ENCODE results near the gene ARHGAP26.
"Not testable (repeated sequence)": the region's sequence is repeated elsewhere in the genome, so short reads cannot be mapped to it uniquely, and the experiment has no call there.

The ARHGAP26 gene

DNA sequence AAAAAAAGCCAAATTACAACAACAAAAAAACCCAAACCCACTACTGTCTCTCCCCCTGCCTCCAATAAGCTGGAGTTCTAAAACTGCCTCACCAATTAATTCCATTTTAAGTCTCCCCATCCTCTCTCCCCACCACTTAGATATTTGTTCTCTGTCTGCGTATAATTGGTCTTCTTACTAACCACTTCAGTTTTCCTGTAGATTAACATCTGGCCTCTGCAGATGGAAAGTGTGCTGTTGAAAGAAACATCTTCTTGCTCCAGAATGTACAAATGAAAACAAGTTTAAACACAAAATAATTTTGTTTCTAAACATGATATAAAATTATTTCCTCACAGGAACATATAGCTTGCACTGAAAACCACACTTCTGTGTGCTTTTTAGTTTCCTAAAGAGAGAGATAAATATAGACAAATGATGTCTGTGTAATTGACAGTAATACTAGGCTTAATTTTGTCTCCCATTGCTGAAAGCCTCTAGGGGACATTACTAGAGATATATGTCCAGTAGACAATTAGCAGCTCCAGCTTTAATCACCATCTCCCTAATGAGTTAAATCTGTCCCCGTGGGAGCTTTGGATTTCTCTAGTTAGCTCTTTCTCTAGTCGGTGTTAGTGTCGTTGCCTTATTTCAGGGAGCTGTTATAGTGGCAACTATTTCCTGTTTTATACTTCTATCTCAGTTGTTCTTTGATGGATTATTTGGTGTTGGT is 164.0 kb downstream of the ARHGAP26 start:
- DNase-seq (ENCODE audit: low spot score), result no peak

DNA sequence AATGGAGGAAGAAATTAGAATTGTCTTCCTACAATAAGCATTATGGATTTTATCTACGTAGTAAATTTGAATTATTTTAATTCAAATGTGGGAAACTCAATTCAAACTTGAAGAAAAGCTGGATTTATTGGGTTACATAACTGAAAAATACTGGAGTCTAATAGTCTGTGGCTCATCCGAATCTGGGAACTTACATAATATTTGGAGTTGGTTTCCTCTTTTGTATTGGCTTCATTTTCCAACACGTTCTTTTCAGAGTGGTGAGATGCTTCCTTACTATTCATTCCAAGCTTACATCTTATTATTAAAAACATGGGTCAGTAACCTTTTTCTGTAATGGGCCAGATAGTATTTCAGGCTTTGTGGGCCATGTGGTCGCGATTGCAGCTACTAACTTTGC is 164.8 kb downstream of the ARHGAP26 start:
- no peak for DNase-seq (ENCODE audit: low spot score)

DNA sequence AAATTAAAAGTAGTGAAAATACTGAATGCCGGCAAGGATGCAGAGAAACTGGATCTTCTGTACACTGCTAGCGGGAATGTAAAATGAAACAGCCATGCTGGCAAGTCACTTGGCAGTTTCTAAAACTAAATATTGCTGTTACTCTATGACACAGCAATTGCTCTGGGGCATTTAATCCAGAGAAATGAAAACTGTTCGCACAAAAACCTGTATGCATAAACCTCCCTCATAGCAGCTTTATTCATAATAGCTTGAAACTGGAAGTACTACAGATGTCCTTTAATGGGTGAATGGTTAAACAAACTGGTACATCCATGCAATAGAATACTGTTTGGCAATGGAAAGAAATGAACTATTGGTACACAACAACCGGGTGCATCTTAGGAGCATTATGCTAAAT is 167.2 kb downstream of the ARHGAP26 start:
- DNase-seq (ENCODE audit: low spot score), result no peak

DNA sequence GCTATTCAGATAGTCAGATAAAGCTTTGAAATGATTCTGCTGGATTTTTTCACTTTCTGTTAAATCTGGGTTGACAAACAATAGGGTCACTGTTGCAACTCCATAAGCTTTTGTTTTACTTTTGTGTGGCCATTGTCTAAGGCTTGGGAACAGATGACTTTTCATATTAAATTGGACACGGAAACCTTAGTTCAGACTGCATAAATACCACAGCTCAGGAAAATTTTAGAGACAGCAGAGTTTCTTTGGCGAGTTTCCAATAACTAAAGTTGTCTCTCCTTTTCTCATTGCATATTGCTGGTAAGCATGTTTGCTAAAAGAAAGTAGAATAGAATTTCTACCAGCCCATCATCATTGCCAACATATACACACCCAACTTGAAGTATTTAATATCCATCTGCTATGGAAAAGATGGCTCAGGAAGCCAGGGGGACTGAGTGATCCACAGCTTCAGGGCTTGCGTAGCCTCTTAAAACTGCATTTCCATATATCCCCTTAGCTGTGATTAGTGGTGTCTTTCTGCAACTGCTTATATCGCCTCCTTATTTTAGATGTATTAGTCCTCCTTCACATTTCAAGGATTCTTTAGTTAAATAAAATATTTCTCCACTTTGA is 168.2 kb downstream of the ARHGAP26 start:
- no peak for DNase-seq (ENCODE audit: low spot score)

DNA sequence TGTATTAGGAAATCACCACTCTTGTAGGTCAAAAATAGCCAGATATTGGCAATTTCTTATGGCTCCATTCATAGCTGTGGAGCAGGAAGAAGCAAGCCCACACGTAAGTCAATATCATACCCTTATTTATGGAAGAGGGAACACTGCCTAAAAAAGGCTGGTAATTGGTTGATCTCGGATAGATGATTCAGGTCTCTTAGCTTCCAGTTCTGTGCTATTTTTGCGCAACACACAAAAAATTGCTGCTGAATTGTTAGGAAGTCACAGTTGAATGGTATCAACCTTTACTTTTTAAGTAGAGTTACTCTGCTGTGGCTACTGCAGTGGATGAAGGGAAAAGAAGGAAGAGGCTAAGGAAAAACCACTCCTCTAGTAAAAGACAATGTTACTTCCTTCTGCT is 168.8 kb downstream of the ARHGAP26 start:
- no peak for DNase-seq (ENCODE audit: low spot score)

DNA sequence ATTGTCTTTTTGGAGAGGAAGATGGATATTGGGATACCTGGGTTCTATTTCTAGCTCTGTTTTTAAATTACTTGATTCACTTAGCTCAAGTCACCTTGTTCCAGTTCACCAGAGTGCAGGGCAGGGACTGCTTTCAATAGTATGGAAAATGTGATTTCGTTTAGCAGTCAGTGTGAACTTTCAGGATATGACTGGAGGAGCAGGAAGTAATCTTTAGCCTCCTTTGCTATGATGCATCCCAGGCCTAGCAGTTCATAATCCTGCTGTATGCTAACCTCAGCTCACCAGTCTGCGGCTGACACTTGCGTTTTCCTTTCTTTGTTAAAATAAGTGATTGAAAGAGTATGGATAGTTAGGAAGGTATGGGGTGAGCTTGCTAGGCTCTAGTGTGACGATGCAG is 169.7 kb downstream of the ARHGAP26 start:
- DNase-seq (ENCODE audit: low spot score), result no peak

DNA sequence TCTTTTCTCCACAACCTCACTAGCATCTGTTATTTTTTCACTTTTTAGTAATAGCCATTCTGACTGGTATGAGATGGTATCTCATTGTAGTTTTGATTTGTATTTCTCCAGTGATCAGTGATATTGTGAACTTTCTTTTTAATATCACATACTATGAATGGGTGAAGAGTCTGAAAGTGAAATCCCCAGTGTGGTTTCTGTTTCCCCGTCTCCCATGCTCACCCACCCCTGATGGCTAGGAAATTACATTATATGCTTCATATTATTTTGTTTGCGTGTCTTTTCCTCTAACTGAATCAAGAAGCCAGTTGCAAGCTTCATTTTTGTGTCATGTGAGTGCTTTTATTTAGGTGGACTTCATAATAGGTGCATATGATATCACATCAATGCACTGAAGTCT is 171.1 kb downstream of the ARHGAP26 start:
- no peak for DNase-seq (ENCODE audit: low spot score)

DNA sequence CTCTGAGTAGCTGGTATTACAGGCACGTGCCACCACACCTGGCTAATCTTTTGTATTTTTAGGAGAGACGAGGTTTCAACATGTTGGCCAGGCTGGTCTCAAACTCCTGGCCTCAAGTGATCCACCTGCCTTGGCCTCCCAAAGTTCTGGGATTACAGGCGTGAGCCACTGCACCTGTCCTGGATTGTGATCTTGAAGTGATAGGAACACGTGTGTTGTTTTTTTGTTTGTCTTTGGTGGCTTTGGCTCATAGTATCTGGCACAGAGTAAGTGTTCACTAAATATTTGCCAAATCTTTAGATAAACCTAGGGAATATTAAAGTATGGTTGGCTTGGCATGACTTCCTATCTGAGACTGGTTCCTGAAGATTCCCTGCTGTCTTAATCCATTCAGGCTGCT is 172.7 kb downstream of the ARHGAP26 start:
- DNase-seq (ENCODE audit: low spot score), result no peak

DNA sequence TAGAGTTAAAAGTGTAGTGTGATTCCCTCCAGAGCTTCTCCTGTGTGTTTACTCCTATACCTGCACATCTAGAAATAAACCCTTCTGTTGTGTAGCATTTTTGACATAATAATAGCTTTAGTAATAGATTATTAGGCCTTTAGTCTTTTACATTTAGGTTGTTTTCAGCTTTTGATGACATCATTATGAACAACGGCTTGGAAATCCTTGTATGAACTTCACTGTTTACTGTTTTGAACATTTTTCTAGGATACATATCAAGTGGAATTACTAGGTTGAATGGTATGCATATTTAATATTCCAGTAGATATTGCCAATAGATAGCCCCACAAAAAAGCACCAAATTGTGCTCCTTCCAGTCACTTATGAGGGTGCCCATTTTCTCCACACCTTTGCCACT is 174.0 kb downstream of the ARHGAP26 start:
- DNase-seq (ENCODE audit: low spot score), result no peak

DNA sequence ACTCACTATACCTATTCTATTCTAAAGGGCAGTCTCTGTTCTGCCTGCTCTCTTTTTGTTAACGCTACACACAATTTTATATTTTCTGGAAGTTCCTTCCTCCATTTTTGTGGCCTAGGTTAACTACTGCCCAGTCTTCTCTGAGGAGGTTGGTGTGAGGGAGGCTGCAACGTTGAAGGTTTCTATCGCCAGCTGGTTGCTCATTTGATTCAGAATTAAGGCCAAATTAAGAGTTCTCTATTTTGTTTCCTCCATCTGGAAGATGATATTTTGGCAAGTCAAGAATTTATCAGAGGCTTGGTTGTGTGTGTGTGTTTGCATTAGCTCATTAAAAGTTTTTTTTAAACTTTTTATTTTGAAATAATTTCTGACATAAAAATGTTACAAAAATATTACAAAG is 175.1 kb downstream of the ARHGAP26 start:
- DNase-seq (ENCODE audit: low spot score), result no peak

DNA sequence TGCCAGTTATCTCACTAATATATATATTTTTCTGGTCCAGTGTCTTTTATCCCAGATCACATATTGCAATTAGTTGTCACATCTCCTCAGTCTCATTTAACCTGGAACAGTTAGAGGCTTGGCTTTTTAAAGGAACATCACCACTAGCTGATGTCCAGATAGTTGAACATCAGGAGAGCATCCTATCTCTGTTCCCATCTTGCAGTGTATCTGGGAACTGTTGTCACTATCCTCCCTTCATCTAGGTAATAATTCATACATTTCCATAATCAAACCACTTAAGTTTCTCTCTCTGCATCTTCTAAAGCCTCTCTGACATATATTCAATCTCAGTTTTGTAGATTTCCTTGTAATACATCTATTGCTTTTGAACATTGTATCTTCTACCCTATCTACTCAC is 175.7 kb downstream of the ARHGAP26 start:
- DNase-seq (ENCODE audit: low spot score), result no peak

DNA sequence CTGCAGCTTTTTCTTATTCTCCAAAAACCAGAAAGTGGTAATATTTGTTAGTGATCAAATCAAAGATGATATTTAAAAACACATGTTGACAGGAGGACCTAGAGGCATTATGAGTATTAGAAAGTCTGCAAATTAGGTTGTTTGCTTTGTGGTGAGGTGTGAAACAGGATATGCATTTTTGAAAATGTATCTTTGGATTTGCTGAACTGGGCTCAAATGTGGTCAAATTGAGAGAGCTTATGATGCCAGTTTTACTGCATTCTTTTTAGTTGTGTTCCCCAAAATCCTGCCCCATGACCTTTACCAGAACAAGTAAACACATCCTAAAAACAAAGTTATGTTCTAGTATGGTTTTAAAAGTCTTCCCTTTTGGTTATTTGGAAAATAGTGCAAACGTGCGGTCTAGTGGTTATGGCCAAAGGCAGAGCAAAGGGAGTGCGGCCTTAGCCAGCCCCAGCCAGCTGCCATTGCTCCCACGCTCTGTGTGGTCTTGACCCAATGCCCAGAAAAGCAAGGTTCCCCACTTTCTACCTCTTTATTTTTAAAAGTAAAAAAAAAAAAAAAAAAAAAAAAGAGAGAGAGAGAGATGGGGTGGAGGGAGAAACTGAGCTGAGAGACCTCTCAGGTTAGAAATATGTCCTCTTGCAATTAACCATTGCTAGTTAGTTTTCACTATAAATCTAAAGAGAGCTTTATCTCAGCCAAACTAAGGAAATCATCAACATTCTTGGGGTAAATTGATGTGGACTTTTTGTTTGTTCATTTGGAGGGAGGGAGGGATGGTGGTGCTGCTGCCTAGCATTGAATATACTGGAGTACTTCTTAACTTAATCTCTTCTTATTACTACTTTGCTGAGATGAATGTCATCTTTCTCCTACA is 176.6 kb downstream of the ARHGAP26 start:
- DNase-seq (ENCODE audit: low spot score), result no peak

DNA sequence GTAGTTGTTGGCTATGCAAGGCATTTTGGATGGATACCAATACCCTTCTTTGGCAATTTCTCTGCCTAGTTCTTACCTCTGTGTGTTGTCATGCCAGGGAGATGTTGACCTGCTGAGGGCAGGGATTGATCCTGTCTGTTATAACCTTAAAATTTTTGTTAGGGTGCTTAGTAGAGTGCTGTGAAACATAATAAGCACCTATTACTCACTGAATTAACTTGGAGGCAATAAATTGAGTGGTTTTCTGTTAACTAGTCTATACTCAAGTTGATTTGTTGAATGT is 177.2 kb downstream of the ARHGAP26 start:
- no peak for DNase-seq (ENCODE audit: low spot score)

DNA sequence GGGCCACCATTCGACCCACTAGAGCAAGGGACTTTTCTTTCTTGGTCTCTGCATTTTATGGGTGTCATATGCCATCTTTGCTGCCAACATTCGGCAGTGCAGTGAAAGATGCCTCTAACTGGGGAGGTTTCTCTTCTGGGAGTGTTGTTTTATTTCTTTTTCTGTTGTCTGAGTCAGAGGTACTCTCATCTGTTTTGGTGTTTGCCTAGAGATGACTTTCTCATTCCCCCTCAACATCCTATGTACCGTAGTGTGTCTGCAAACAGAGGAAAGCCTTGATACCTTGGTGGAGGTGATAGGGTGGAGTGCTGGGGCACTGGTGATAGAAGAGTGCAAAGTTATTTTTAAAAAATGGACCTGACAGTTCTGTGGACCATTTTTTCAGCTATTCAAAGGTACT is 182.1 kb downstream of the ARHGAP26 start:
- DNase-seq (ENCODE audit: low spot score), result no peak

DNA sequence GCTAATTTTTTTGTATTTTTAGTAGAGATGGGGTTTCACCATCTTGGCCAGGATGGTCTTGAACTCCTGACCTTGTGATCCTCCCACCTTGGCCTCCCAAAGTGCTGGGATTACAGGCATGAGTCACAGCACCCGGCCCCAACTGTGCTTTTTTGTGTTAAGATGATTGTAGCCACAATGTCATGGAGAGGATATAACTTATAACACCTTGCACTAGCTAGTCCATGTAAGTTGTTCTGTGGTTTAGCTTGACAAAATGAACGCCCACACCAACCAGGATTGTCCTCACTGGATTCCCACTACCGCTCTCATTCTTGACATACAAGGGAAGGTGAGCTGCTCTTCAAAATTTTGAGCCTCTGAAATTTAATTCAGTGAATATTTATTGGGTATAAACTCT is 182.7 kb downstream of the ARHGAP26 start:
- DNase-seq (ENCODE audit: low spot score), result not testable (repeated sequence)

DNA sequence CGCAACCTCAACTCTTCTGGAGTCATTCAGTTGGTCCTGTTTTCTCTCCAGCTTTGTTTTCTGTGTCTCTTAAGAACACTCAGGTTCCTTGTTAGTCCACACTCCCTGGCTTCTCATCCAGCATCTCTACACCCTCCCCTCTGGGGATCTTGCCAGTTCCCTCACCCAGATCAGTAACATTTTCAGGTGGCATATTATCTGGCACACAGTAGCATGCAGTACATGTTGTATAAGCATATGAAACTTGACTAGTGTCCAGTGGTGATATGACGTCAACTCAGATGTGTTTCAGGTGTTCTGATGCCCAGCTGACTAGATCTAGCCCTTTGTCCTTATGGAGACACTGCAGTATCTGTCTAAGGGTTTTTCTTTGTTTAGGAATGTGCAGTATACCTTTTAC is 184.3 kb downstream of the ARHGAP26 start:
- DNase-seq (ENCODE audit: low spot score), result no peak

DNA sequence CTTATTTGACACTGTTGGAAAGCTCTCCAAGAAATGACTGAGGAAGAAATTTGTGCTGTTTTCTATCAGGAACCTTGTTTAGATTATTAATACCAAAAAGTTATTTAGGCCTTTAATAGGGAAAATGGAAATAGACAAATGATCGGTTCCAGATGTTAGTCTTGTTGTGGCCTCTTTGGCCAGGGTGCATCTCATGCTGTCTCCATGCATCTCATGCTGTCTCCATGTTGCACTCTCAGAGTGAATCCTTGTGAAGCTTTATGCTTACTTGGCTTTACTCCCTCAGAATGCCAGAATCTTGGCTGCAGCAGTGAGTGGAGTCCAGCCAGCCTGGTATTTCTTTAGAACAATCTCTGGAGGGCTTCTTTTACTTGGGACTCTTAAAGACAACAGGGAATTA is 185.5 kb downstream of the ARHGAP26 start:
- no peak for DNase-seq (ENCODE audit: low spot score)

DNA sequence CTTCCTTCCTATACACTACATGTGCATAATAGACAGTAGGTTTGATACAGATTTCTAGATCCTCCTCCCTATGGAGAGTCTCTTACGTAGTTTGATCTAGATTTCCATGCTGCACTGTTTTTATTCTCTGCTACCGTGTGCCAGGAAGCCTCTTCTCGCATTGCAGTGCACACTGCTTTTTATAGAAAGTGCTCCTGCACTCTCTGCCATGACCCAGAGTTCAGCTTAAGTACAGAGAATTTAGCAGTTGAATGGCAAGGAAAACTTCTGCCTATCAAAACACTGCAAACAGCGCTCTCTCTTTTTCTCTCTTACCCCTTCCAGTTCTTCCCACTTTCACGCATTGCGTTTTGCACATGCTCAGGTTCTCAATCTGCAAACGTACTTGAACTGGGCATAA is 187.4 kb downstream of the ARHGAP26 start:
- DNase-seq (ENCODE audit: low spot score), result no peak

DNA sequence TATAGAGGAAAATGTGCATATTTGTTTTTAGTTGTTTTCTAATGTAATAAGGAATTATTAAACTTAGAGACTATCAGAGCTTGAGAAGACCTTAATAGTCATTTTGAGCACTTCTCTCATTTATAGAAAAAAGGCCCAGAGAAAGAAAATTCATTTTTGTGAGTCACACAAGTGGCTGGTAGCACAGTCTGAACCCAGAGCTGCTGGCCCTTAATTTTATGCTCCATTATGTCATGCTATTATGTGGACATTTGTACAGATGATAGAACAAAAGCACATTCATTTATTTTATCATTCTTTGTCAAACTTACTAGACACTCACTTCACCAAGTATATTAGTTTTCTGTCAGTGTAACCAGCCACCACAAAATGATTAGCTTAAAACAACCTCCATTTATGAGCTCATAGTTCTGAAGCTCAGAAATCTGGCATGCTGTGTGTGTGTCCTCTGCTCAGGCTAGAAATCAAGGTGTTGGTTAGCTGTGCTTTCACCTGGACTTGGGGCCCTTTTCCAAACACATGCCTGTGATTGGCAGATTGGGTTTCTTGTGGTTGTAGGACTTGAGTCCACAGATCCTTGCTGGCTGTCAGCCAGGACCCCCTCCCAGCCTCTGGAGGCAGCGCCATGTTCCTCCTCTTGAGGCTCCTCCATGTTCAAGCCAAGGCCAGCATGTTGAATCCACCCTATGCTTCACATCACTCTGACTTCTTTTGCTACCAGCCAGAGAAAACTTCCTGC is 188.9 kb downstream of the ARHGAP26 start:
- no peak for DNase-seq (ENCODE audit: low spot score)

DNA sequence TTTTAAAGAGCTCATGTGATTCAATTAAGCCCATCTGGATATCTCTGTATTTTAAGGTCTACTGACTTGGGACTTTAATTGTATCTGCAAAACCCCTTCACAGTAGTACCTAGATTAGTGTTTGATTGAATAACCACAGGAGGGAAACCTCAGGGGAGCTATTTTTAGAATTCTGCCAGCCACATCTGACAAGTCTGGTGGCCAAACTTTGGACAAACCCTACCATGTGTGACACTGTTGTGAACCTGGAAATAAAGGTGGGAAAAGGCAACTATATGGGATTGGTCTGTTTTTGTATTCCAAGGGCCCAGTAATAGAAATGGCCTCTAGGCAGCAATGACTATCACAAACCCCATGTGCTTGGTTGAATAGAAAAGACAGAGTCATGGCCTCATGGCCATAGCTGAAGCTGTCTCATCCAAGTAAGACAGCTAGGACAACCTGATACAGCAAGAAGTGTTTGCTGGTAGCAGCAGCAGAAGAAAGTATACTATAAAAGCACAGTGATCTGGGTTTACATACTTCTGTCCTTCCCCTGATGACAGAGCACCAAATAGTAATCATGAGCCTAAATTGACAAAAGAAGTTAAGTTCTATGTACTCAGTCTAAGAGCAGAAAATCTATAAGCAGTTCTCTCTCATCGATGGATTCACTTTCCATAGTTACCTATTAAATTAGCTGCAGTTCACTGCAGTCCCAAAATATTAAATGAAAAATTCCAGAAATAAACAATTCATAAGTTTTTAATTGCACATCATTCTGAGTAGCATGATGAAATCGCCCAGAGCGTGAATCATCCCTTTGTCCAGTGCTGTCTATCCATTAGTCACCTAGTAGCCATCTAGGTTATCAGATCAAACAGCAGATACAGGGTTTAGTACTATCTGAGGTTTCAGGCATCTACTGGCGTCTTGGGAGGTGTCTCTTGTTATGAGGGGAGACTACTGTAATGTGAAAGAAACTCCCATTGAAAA is 189.8 kb downstream of the ARHGAP26 start:
- peak; percentile 58 for DNase-seq (ENCODE audit: low spot score)

DNA sequence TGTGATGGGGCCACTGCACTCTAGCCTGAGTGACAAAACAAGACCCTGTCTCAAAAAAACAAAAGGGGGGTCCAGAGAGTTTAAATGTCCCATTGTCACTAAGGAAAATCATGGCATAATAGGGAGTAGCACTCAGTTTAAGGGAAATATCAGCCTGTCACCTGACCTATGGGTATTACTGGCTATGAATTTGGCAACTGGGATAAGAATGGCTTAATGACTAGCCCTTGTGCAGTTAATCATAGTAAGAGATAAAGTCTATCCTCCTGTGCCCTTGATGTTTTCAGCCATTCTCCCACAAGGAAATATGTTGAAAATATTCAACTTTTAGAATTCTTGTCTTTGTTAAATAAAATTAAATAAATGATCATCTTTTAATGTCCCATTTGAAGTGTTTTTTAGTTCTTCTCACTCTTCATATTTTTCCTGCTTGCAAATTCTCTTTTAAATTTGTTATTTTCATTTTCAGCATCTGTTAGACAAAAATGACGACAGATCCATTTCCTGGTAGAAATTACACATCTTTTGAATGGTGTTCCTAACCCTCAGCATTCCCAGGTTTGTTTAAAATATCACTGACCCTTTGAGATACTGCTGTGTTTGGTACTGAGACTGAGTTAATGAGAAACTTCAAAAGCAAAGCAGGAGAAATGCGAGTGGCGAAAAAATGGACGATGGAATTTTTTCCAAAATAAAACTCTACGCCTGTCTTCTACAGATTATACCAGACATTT is 191.4 kb downstream of the ARHGAP26 start:
- no peak for DNase-seq (ENCODE audit: low spot score)
